MM.1S (cell line): Measurements from ENCODE around the gene ZNF664.
A peak's percentile ranks its signal among the peaks of the same experiment; 100 is the strongest.

Experiments
- DNase-seq: peaks from one replicate; pipeline ENCODE4 v3.0.0-alpha.2; 2015
- H2AFZ ChIP-seq: fragments of 300-600 bp; sonication (generic); 2 replicates; pipeline ENCODE4 v1.6.0; 2016; ENCODE audit warnings: antibody characterized with exemption, low read length
- H3F3A ChIP-seq: fragments of 300-600 bp; sonication (generic); 2 replicates; pipeline ENCODE4 v1.6.1; 2016; ENCODE audit warnings: mild to moderate bottlenecking, antibody characterized with exemption, low read length, moderate library complexity, mixed read lengths; ENCODE audit not compliant: insufficient read depth
- H3K27ac ChIP-seq: fragments of 300-600 bp; sonication (generic); 2 replicates; pipeline ENCODE4 v1.5.1; 2016; ENCODE audit warnings: mild to moderate bottlenecking, low read length
- H3K27me3 ChIP-seq: fragments of 300-600 bp; sonication (generic); replicated peaks from 2 replicates; pipeline ENCODE4 v1.6.0; 2016; ENCODE audit warnings: low read length; ENCODE audit not compliant: insufficient read depth
- H3K36me3 ChIP-seq: fragments of 300-600 bp; sonication (generic); replicated peaks from 2 replicates; pipeline ENCODE4 v1.6.1; 2016; ENCODE audit warnings: mild to moderate bottlenecking, low read length, mixed read lengths; ENCODE audit not compliant: insufficient read depth
- H3K4me1 ChIP-seq: fragments of 300-600 bp; sonication (generic); 2 replicates; pipeline ENCODE4 v1.6.1; 2016; ENCODE audit warnings: low read length, mixed read lengths
- H3K4me2 ChIP-seq: fragments of 300-600 bp; sonication (generic); 2 replicates; pipeline ENCODE4 v1.6.0; 2016; ENCODE audit warnings: low read depth, low read length
- H3K4me3 ChIP-seq: fragments of 300-600 bp; sonication (generic); 2 replicates; pipeline ENCODE4 v1.5.1; 2016; ENCODE audit warnings: low read length, mixed read lengths
- H3K79me2 ChIP-seq: fragments of 300-600 bp; sonication (generic); 2 replicates; pipeline ENCODE4 v1.6.1; 2016; ENCODE audit warnings: mixed run types, low read length, mixed read lengths
- H3K9ac ChIP-seq: fragments of 300-600 bp; sonication (generic); 2 replicates; pipeline ENCODE4 v1.6.1; 2016; ENCODE audit warnings: low read length, mixed read lengths
- H3K9me2 ChIP-seq: fragments of 300-600 bp; sonication (generic); replicated peaks from 2 replicates; pipeline ENCODE4 v1.6.1; 2016; ENCODE audit warnings: mild to moderate bottlenecking, low read length, mixed read lengths; ENCODE audit not compliant: insufficient read depth
- H3K9me3 ChIP-seq: fragments of 300-600 bp; sonication (generic); replicated peaks from 2 replicates; pipeline ENCODE4 v1.6.1; 2016; ENCODE audit warnings: mild to moderate bottlenecking, low read length, mixed read lengths; ENCODE audit not compliant: insufficient read depth
- H4K20me1 ChIP-seq: fragments of 300-600 bp; sonication (generic); 2 replicates; pipeline ENCODE4 v1.6.1; 2016; ENCODE audit warnings: mild to moderate bottlenecking, low read length, moderate library complexity, mixed read lengths; ENCODE audit not compliant: insufficient read depth
- CTCF ChIP-seq: fragments of 300-600 bp; sonication (generic); IDR thresholded peaks from 2 replicates; pipeline ENCODE4 v1.5.1; 2016; ENCODE audit warnings: antibody characterized with exemption, low read length, mixed read lengths
- EZH2 ChIP-seq: fragments of 300-600 bp; sonication (generic); optimal IDR thresholded peaks from 2 replicates; pipeline ENCODE3; 2017; ENCODE audit warnings: low read depth, mild to moderate bottlenecking, antibody characterized with exemption, low read length, mixed read lengths
- EZH2phosphoT487 ChIP-seq: fragments of 300-600 bp; sonication (generic); IDR thresholded peaks from 2 replicates; pipeline ENCODE4 v1.6.1; 2018; ENCODE audit warnings: antibody characterized with exemption, low read length

The ZNF664 gene

GRCh38 chr12:123982269-123982668 is 9.3 kb downstream of the ZNF664 start:
- Histone ChIP-seq H3K9me2 (no peaks in the 10 kb centered on the region), H3K4me3 (no peak overlapping the region), H3K4me2 (no peak overlapping the region), H3K27ac (no peak overlapping the region), H4K20me1 (no peaks in the 10 kb centered on the region), H3K79me2 (peaks cover 55% of the 10 kb centered on the region), H3K36me3 (no peaks in the 10 kb centered on the region), H3K9me3 (no peaks in the 10 kb centered on the region), H3K27me3 (no peaks in the 10 kb centered on the region), H3K4me1 (no peaks in the 10 kb centered on the region), H3K9ac (no peak overlapping the region), H3F3A (no peaks in the 10 kb centered on the region), H2AFZ (no peak overlapping the region)
- no peak for DNase-seq
- TF ChIP-seq EZH2, result no peak
- no peak for TF ChIP-seq EZH2phosphoT487
- no peak for TF ChIP-seq CTCF

DNA sequence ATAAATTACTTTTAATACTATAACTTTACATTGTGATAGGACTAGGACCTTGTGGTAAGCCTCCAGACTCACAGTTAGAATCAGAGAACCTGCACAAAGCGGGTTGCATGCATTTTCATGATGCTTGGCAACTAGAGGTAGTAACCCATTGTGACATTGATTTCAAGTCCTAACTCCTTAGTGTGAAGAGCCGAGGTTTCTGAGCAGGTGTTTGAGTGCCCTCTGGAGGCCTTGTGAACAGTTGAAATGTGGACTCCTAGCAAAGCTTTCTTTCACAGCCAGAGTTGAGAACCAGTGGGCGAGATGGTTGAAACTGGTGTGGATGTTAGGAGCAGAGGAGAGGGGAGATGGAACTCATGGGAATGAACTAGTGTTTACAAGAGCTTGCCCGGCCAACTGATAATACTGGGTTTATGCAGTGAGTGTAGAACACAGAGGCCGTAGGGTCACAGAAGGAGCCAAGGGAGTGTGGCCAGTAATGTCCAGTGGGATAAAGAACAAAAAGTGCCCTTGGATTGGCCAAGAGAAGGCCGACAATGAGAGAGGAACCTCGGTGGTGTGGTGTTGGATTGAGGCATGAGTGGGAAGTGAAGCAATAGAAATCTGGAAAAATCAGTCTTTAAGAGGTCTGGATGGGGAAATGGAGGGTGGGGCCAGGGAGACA is 10.9 kb downstream of the ZNF664 start:
- H3F3A ChIP-seq, result no peaks in the 10 kb centered on the region
- H3K4me2 ChIP-seq, result no peak overlapping the region
- H2AFZ ChIP-seq, result no peak overlapping the region
- no peaks in the 10 kb centered on the region for H3K9me3 ChIP-seq
- H3K36me3 ChIP-seq, result 0 out of 2 replicates have a peak, but pooled peaks cover 2% of the 10 kb centered on the region
- H3K79me2 ChIP-seq, result peaks cover 59% of the 10 kb centered on the region
- no peaks in the 10 kb centered on the region for H3K9me2 ChIP-seq
- no peaks in the 10 kb centered on the region for H3K4me1 ChIP-seq
- no peak overlapping the region for H3K27ac ChIP-seq
- no peak overlapping the region for H3K9ac ChIP-seq
- H3K27me3 ChIP-seq, result no peaks in the 10 kb centered on the region
- H4K20me1 ChIP-seq, result no peaks in the 10 kb centered on the region
- DNase-seq, result peak; percentile 48
- no peak overlapping the region for H3K4me3 ChIP-seq
- peak; percentile 50 for TF ChIP-seq CTCF
- TF ChIP-seq EZH2, result no peak
- TF ChIP-seq EZH2phosphoT487, result no peak

DNA sequence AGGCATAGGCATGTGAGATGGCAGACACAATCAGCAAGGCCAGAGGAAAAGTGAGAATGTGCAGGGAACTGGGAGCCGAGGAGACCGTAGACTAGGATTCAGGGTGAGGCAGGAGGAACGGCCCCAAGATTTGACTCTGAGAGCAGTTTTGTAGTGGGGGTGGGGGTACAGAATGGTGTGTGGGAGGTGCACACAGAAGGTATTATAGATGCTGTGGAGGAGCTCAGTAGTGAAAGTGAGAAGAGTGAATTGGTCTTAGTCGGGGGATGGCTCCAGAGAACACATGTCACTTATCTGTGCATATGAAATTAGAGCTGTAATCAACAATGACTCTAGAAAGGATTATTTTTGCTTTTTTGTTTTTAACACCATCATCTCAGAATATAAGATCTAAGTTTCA is 11.9 kb downstream of the ZNF664 start:
- no peaks in the 10 kb centered on the region for H3K9me2 ChIP-seq
- no peak overlapping the region for H2AFZ ChIP-seq
- H3K4me3 ChIP-seq, result no peak overlapping the region
- no peaks in the 10 kb centered on the region for H3K27me3 ChIP-seq
- H3K27ac ChIP-seq, result no peak overlapping the region
- TF ChIP-seq EZH2phosphoT487 (no peak), CTCF (no peak), EZH2 (no peak)
- no peaks in the 10 kb centered on the region for H3K9me3 ChIP-seq
- no peaks in the 10 kb centered on the region for H4K20me1 ChIP-seq
- peaks cover 64% of the 10 kb centered on the region for H3K79me2 ChIP-seq
- no peak overlapping the region for H3K9ac ChIP-seq
- H3K4me2 ChIP-seq, result no peak overlapping the region
- 0 out of 2 replicates have a peak, but pooled peaks cover 2% of the 10 kb centered on the region for H3K36me3 ChIP-seq
- no peaks in the 10 kb centered on the region for H3K4me1 ChIP-seq
- H3F3A ChIP-seq, result no peaks in the 10 kb centered on the region
- no peak for DNase-seq
